Smooth muscle cell (in vitro differentiated cells): Measurements from ENCODE around the gene DPCD. TPM values are rescaled to one million over a fixed set of nuclear protein-coding genes. Genes with fewer than 3 reads are reported as not detected.

ENCODE experiments used
- DNase-seq: peaks from one replicate; lab custom pipeline; 2025; ENCODE audit not compliant: unreplicated experiment; lab: John Stamatoyannopoulos, UW
- H2AFZ ChIP-seq: fragments of 200-600 bp; sonication (generic); 2 replicates; pipeline ENCODE4 v1.6.0; 2016; ENCODE audit warnings: antibody characterized with exemption, low read depth, mild to moderate bottlenecking
- H3F3A ChIP-seq: fragments of 200-600 bp; sonication (generic); 2 replicates; pipeline ENCODE4 v1.6.0; 2017; ENCODE audit warnings: antibody characterized with exemption, low read depth
- H3K27ac ChIP-seq: fragments of 200-600 bp; sonication (generic); 2 replicates; pipeline ENCODE4 v1.5.1; 2016; ENCODE audit warnings: low read depth, mild to moderate bottlenecking
- H3K27me3 ChIP-seq: fragments of 200-600 bp; sonication (generic); 2 replicates; pipeline ENCODE4 v1.6.1; 2016; ENCODE audit warnings: low read depth, mild to moderate bottlenecking
- H3K36me3 ChIP-seq: fragments of 200-600 bp; sonication (generic); 2 replicates; pipeline ENCODE4 v1.5.1; 2016; ENCODE audit warnings: low read depth
- H3K4me1 ChIP-seq: fragments of 200-600 bp; sonication (generic); 2 replicates; pipeline ENCODE4 v1.5.1; 2016; ENCODE audit warnings: low read depth
- H3K4me2 ChIP-seq: fragments of 200-600 bp; sonication (generic); 2 replicates; pipeline ENCODE4 v1.6.0; 2016; ENCODE audit warnings: mild to moderate bottlenecking
- H3K4me3 ChIP-seq: fragments of 200-600 bp; sonication (generic); 2 replicates; pipeline ENCODE4 v1.5.1; 2016; ENCODE audit warnings: mild to moderate bottlenecking
- H3K79me2 ChIP-seq: fragments of 200-600 bp; sonication (generic); 2 replicates; pipeline ENCODE4 v1.6.0; 2016; ENCODE audit warnings: low read depth, mild to moderate bottlenecking
- H3K9ac ChIP-seq: fragments of 200-600 bp; sonication (generic); 2 replicates; pipeline ENCODE4 v1.6.0; 2016; ENCODE audit warnings: low read depth
- H3K9me3 ChIP-seq: fragments of 200-600 bp; sonication (generic); replicated peaks from 2 replicates; pipeline ENCODE4 v1.5.1; 2016; ENCODE audit warnings: low read depth
- H4K20me1 ChIP-seq: fragments of 200-600 bp; sonication (generic); 2 replicates; pipeline ENCODE4 v1.6.0; 2016; ENCODE audit warnings: low read depth
- CTCF ChIP-seq: fragments of 200-600 bp; sonication (generic); IDR thresholded peaks from 2 replicates; pipeline ENCODE4 v1.5.1; 2017; ENCODE audit warnings: borderline replicate concordance, mild to moderate bottlenecking, antibody characterized with exemption; ENCODE audit not compliant: insufficient read depth, poor library complexity, severe bottlenecking
- WGBS: methylation state at CpG from one replicate; pipeline ENCODE4 v1.1.7; 2016; ENCODE audit warnings: low lambda C conversion rate; 5-methylcytosine and 5-hydroxymethylcytosine counted together
- polyA plus RNA-seq: library from polyadenylated mRNA; unstranded; fragments of >200 nt; fragmentation: Nextera tagmentation; extraction: Ambion mirVana; gene quantifications from 2 replicates; pipeline ENCODE4 v1.2.1, GENCODE V29; 2016
- total RNA-seq: library from RNA; depleted of rRNA; stranded (reverse); fragments of >200 nt; gene quantifications from 2 replicates; pipeline ENCODE4 v1.2.3, GENCODE V29; 2014

Gene DPCD
- total and polyA plus RNA-seq, 2 experiments from 2014 or later = 116 to 150 TPM

GRCh38 chr10:101643546-101643945, 55.4 kb downstream of the DPCD start:
- no peak for DNase-seq
- H3F3A ChIP-seq = no peaks in the 10 kb centered on the region
- no peak overlapping the region for H3K9ac ChIP-seq
- no peak overlapping the region for H3K4me2 ChIP-seq
- H3K27me3 ChIP-seq = no peaks in the 10 kb centered on the region
- H3K79me2 ChIP-seq = no peaks in the 10 kb centered on the region
- H2AFZ ChIP-seq = no peak overlapping the region
- TF ChIP-seq CTCF = no peak
- H3K4me3 ChIP-seq = no peak overlapping the region
- H3K27ac ChIP-seq = no peak overlapping the region
- peaks cover 15% of the 10 kb centered on the region for H3K4me1 ChIP-seq
- peaks cover 29% of the 10 kb centered on the region for H4K20me1 ChIP-seq
- WGBS = 86% methylated on average over 3 of the region's 3 CpGs
- no peaks in the 10 kb centered on the region for H3K36me3 ChIP-seq
- no peaks in the 10 kb centered on the region for H3K9me3 ChIP-seq

GRCh38 chr10:101644002-101644401, 55.9 kb downstream of the DPCD start:
- H3K4me2 ChIP-seq = no peak overlapping the region
- H3K9ac ChIP-seq = no peak overlapping the region
- H3K4me1 ChIP-seq = peaks cover 15% of the 10 kb centered on the region
- H3K27ac ChIP-seq = no peak overlapping the region
- no peaks in the 10 kb centered on the region for H3K36me3 ChIP-seq
- WGBS = 62% methylated on average over 3 of the region's 3 CpGs
- H2AFZ ChIP-seq = no peak overlapping the region
- H3K27me3 ChIP-seq = no peaks in the 10 kb centered on the region
- no peak for DNase-seq
- no peaks in the 10 kb centered on the region for H3K79me2 ChIP-seq
- no peaks in the 10 kb centered on the region for H3K9me3 ChIP-seq
- no peak for TF ChIP-seq CTCF
- H4K20me1 ChIP-seq = peaks cover 33% of the 10 kb centered on the region
- no peaks in the 10 kb centered on the region for H3F3A ChIP-seq
- no peak overlapping the region for H3K4me3 ChIP-seq

- peaks cover 18% of the 10 kb centered on the region for H3K4me1 ChIP-seq
- no peak overlapping the region for H2AFZ ChIP-seq
- TF ChIP-seq CTCF = no peak
- no peaks in the 10 kb centered on the region for H3K27me3 ChIP-seq
- no peak overlapping the region for H3K4me2 ChIP-seq
- no peak overlapping the region for H3K27ac ChIP-seq
- H3K4me3 ChIP-seq = no peak overlapping the region
- H3K79me2 ChIP-seq = no peaks in the 10 kb centered on the region
- H4K20me1 ChIP-seq = peaks cover 27% of the 10 kb centered on the region
- H3K9ac ChIP-seq = no peak overlapping the region
- no peak for DNase-seq
- no peaks in the 10 kb centered on the region for H3K9me3 ChIP-seq
- H3K36me3 ChIP-seq = no peaks in the 10 kb centered on the region
- 93% methylated on average over 1 of the region's 1 CpG for WGBS
- H3F3A ChIP-seq = no peaks in the 10 kb centered on the region
Observed at GRCh38 chr10:101645659-101646058, 57.5 kb downstream of the DPCD start.

- 93% methylated on average over 6 of the region's 6 CpGs for WGBS
- Histone ChIP-seq H4K20me1 (peaks cover 27% of the 10 kb centered on the region), H3K79me2 (no peaks in the 10 kb centered on the region), H3K36me3 (no peaks in the 10 kb centered on the region), H3K4me3 (no peak overlapping the region), H2AFZ (no peak overlapping the region), H3K9ac (no peak overlapping the region), H3K4me1 (peaks cover 24% of the 10 kb centered on the region), H3K27me3 (no peaks in the 10 kb centered on the region), H3K9me3 (no peaks in the 10 kb centered on the region), H3K4me2 (no peak overlapping the region), H3K27ac (no peak overlapping the region), H3F3A (no peaks in the 10 kb centered on the region)
- DNase-seq = no peak
- TF ChIP-seq CTCF = no peak
Observed at GRCh38 chr10:101646364-101646763, 58.2 kb downstream of the DPCD start.
